HUDEP-2 (cell line): Measurements from ENCODE around the gene SERINC1.

Experiments used
- DNase-seq, 76 experiments: peaks; one replicate each; lab custom pipeline; 2025; ENCODE audit not compliant: unreplicated experiment in 76 of 76; lab: John Stamatoyannopoulos, UW

SERINC1 gene

GRCh38 chr6:122399055-122399347 lies 72.6 kb downstream of the SERINC1 start:
- DNase-seq = peak in 1 of 76 experiments; percentile 60

DNA sequence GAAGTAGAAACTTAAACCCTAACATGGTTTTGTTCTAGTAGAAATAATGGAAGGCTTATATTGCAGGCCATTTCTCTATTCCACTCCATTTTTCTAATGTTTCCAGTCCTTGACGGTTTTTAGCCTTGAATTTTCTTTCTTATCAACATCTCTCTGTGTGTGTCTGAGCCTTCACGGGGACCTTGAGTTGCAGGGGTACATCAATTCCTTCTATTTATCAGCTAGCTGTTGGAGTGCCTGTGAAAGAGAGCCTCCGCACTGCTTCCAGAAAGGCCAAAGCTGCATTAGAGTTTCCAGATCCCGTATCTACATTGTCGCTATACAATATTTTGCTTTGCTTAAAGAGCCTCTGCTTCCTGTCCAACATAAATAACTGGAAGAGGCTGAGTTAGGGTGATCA lies 77.6 kb downstream of the SERINC1 start:
- no peak for DNase-seq

- DNase-seq = no peak
Observed at GRCh38 chr6:122393351-122393896, 78.2 kb downstream of the SERINC1 start.
